Progenitor cell of endocrine pancreas (in vitro differentiated cells): Measurements from ENCODE around the gene NAA40. TPM values are rescaled to one million over a fixed set of nuclear protein-coding genes. Genes with fewer than 3 reads are reported as not detected.

Experiments used
- DNase-seq: peaks from one replicate; pipeline ENCODE4 v3.0.0; 2021; ENCODE audit warnings: low spot score; ENCODE audit not compliant: unreplicated experiment
- H3K27ac Mint-ChIP-seq: 2 replicates; pipeline ENCODE4 v1.8.0; 2021; ENCODE audit warnings: mild to moderate bottlenecking, moderate library complexity, mixed read lengths
- H3K27me3 Mint-ChIP-seq: 2 replicates; pipeline ENCODE4 v1.8.0; 2021; ENCODE audit warnings: mixed read lengths
- H3K36me3 Mint-ChIP-seq: 2 replicates; pipeline ENCODE4 v1.8.0; 2022; ENCODE audit warnings: mixed read lengths; ENCODE audit not compliant: insufficient read depth
- H3K4me1 Mint-ChIP-seq: 2 replicates; pipeline ENCODE4 v1.8.0; 2021; ENCODE audit warnings: low read depth, mixed read lengths
- H3K4me3 Mint-ChIP-seq: 2 replicates; pipeline ENCODE4 v1.8.0; 2021; ENCODE audit warnings: low read depth, mild to moderate bottlenecking, moderate library complexity, mixed read lengths
- H3K9me3 Mint-ChIP-seq: 2 replicates; pipeline ENCODE4 v1.8.0; 2021; ENCODE audit warnings: low read depth, mixed read lengths
- total RNA-seq: library from RNA; stranded (reverse); gene quantifications from 2 replicates; pipeline ENCODE4 v1.2.1, GENCODE V29; 2021
- TF ChIP-seq, protein P1 (sequence below): fragments of 200-600 bp; sonication (generic); IDR thresholded peaks from one replicate; pipeline ENCODE4 v1.5.0; 2021; ENCODE audit warnings: antibody characterized with exemption, mild to moderate bottlenecking; ENCODE audit not compliant: unreplicated experiment

NAA40 gene
- total RNA-seq, 1 donor from 2014 or later: 60.6 TPM

DNA sequence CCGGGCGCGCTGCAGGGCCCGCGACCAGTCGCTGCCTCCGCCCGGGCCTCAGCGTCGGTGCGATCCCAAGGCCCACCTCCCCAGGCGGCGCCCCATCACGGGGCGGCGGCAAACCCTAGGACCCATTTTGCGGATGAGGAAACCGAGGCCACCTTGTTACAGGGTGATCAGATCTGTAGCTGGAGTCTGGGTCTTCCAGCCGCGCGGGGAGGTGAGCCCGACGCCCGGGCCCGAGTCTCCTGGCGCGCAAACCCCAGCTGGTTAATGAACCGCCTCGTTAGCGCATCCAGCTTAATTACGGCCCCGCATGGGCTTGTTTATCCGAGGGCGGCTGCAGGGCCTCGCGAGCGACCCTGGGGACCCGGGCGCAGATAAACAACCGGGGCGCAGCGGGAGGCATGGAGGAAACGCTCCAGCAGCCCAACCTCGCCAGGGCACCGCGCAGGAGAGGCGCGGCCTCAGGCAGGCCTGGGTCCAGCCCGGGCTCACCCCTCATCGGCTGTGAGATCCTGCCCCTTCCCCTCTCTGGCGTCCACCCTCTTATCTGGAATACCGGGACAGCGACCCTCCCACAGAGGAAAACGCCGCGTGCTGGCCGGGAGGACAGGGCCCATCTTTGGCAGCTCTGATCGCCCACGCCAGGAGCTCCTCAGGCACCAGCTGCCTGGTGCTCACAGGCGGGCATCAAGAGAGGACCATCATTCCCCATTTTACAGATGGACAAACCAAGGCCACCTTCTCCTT is 62.1 kb downstream of the NAA40 start:
- Mint-ChIP-seq H3K4me1 (peaks cover 1% of the 10 kb centered on the region), H3K4me3 (no peak overlapping the region), H3K9me3 (no peaks in the 10 kb centered on the region), H3K36me3 (peaks cover 17% of the 10 kb centered on the region), H3K27me3 (peaks cover 36% of the 10 kb centered on the region), H3K27ac (no peak overlapping the region)
- TF ChIP-seq, protein P1, sequence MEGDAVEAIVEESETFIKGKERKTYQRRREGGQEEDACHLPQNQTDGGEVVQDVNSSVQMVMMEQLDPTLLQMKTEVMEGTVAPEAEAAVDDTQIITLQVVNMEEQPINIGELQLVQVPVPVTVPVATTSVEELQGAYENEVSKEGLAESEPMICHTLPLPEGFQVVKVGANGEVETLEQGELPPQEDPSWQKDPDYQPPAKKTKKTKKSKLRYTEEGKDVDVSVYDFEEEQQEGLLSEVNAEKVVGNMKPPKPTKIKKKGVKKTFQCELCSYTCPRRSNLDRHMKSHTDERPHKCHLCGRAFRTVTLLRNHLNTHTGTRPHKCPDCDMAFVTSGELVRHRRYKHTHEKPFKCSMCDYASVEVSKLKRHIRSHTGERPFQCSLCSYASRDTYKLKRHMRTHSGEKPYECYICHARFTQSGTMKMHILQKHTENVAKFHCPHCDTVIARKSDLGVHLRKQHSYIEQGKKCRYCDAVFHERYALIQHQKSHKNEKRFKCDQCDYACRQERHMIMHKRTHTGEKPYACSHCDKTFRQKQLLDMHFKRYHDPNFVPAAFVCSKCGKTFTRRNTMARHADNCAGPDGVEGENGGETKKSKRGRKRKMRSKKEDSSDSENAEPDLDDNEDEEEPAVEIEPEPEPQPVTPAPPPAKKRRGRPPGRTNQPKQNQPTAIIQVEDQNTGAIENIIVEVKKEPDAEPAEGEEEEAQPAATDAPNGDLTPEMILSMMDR: peak; percentile 2
- DNase-seq: no peak

DNA sequence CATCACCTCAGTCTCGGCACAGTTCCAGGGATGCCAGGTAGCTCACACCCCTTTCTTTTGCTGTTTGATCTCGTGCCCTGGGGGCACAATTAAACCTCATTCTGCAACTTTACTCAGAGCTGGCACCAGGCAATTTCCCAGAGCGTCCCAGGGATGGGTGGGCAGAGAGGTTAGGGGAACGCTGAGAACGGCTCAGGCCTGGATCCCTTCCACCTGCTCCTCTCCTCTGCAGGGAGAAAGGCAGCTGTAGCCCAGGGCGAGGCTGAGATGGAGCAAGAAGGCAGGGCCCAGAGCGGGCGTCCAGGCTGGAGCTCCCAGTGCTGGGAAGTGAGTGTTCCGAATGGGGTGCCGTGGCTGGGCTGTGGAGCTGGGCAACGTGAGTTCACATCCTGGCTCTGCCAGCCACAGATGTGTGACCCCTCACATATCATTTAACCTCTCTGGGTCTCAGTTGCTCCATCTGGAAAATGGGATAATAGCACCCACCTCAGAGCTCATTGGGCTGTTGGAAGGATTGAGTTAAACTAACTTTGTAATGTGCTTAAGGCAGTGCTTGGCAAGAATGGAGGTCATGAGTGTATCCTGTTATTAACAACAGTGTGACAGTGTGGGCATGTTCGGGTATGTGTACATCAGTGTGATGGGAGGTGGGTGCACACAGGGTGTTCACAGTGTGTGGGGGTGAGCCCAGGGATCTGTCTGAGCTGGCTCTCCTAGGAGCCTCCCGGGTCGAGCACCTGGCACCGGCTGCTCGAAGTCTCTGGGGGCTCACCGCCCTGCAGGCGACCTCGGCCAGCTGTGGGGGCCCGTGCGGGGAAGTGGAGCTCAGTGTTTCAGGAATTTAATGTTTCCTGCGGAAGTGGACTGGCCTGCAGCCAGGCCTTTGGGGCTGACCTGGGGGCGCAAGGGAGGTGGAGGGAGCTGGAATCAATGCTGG is 63.0 kb downstream of the NAA40 start:
- no peak for DNase-seq
- peaks cover 44% of the 10 kb centered on the region for H3K27me3 Mint-ChIP-seq
- peaks cover 1% of the 10 kb centered on the region for H3K4me1 Mint-ChIP-seq
- no peaks in the 10 kb centered on the region for H3K9me3 Mint-ChIP-seq
- H3K27ac Mint-ChIP-seq: no peak overlapping the region
- TF ChIP-seq, protein P1: no peak
- H3K4me3 Mint-ChIP-seq: no peak overlapping the region
- H3K36me3 Mint-ChIP-seq: peaks cover 15% of the 10 kb centered on the region

DNA sequence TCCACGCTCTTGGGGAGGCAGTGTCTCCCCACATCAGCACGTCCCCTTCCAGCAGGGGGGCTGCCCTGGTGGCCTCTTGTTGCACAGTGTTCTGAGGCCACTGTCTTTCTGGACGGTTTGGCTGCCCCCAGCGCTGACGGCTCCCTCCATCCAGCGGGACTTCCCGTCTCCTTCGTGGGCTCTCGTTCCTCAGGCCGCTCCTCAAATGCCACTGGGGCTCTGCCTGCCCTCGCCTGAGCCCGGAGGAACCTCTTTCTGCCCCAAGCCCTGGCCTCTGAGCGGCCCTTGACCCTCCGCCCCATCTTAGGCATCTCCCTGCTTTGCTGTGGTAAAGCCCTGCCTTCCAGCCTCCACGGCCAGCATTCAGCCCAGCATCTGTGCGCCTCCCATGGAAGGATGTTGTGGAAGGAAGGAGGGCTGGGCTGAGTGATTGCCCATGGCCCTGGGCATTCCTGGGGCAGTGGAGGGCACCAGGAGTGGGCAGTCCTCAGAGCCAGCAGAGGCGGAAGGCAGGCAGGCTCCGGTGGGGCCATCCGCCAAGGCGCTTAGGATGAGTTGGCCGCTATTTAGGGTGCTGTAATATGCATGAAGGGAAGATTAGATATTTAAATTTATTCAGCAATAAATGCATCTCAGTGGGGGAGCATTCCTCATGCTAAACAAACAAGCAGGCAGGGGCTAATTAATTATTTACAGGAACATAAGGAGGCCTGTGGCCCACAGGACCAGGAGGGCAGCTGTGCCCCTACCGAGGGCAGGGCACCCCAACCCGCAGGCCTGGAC is 65.2 kb downstream of the NAA40 start:
- H3K9me3 Mint-ChIP-seq: no peaks in the 10 kb centered on the region
- TF ChIP-seq, protein P1: no peak
- peaks cover 15% of the 10 kb centered on the region for H3K4me1 Mint-ChIP-seq
- no peak overlapping the region for H3K27ac Mint-ChIP-seq
- H3K27me3 Mint-ChIP-seq: peaks cover 47% of the 10 kb centered on the region
- peaks cover 4% of the 10 kb centered on the region for H3K36me3 Mint-ChIP-seq
- H3K4me3 Mint-ChIP-seq: no peak overlapping the region
- no peak for DNase-seq

DNA sequence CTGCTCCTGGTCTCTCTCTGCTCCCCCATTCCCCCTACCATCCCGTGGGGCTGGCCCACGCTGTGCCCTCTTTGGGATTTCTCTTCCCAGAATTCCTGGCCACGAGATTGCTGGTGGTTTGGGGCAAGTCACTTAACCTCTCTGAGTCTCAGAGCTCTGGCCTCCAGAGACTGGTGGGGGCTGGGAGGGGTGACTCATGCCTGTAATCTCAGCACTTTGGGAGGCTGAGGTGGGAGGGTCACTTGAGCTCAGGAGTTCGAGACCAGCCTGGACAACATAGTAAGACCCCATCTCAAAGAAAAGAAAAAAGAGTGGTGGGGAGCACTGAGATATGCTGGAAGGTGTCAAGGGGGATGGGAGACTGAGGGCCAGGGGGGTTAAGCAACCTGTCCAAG is 65.8 kb downstream of the NAA40 start:
- TF ChIP-seq, protein P1: no peak
- Mint-ChIP-seq H3K36me3 (peaks cover 4% of the 10 kb centered on the region), H3K4me1 (peaks cover 18% of the 10 kb centered on the region), H3K9me3 (no peaks in the 10 kb centered on the region), H3K4me3 (no peak overlapping the region), H3K27ac (no peak overlapping the region), H3K27me3 (peaks cover 47% of the 10 kb centered on the region)
- DNase-seq: no peak

DNA sequence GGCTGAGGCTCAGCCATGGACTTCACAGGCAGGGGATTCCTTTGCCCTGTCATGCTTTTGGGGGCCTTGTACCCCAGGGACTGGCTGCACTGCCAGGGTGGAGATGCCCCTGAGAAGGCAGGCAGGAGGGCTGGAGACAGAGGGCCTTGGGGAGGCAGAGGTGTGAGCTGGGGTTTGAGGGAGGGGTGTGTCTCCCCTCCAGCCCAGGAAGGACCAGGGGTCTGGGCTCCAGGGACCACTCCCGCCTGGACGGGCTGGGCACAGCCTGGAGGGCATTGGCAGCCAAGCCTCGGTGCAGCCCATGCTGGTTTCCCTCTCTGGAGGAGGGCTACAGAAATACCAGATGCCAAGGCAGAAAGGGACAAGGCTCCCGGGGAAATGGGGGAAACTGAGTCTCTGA is 66.9 kb downstream of the NAA40 start:
- peaks cover 4% of the 10 kb centered on the region for H3K36me3 Mint-ChIP-seq
- H3K4me3 Mint-ChIP-seq: no peak overlapping the region
- H3K27me3 Mint-ChIP-seq: peaks cover 47% of the 10 kb centered on the region
- no peak overlapping the region for H3K27ac Mint-ChIP-seq
- TF ChIP-seq, protein P1: no peak
- H3K9me3 Mint-ChIP-seq: no peaks in the 10 kb centered on the region
- H3K4me1 Mint-ChIP-seq: peaks cover 18% of the 10 kb centered on the region
- DNase-seq: no peak
